ENCODE measurements around the gene TIGD6.

Gene TIGD6

GRCh38 chr5:149982505-149982904 is 17.9 kb downstream of the TIGD6 start:
- no peaks in the 10 kb centered on the region for H3K79me2 ChIP-seq (ENCODE audit: insufficient read depth, low read length)
- H3K27ac ChIP-seq (ENCODE audit: low read depth, low read length) = no peak overlapping the region
- no peaks in the 10 kb centered on the region for H3K9me2 ChIP-seq (replicated peaks; ENCODE audit: insufficient read depth, low read length)
- no peak overlapping the region for H3K9ac ChIP-seq (ENCODE audit: low read length)
- H3K36me3 ChIP-seq (ENCODE audit: low read length) = peaks cover 10% of the 10 kb centered on the region
- TF ChIP-seq EZH2phosphoT487 (conservative IDR thresholded peaks at IDR 0.05; ENCODE audit: low read length) (no peak), CTCF (IDR thresholded peaks at IDR 0.05; ENCODE audit: insufficient read depth, low read length, poor library complexity, severe bottlenecking) (no peak)
- no peak overlapping the region for H3K4me2 ChIP-seq (ENCODE audit: low read depth, low read length, poor library complexity, severe bottlenecking)
- H3K27me3 ChIP-seq (ENCODE audit: low read length) = no peaks in the 10 kb centered on the region
- H3K4me3 ChIP-seq (ENCODE audit: insufficient read depth, low read length, poor library complexity, severe bottlenecking) = no peak overlapping the region
- no peaks in the 10 kb centered on the region for H3K9me3 ChIP-seq (ENCODE audit: insufficient read depth, low read length)
- H2AFZ ChIP-seq (ENCODE audit: low read depth, low read length, severe bottlenecking) = no peak overlapping the region
- no peaks in the 10 kb centered on the region for H4K20me1 ChIP-seq (ENCODE audit: low read depth, low read length)
- no peaks in the 10 kb centered on the region for H3F3A ChIP-seq (ENCODE audit: insufficient read depth)

GRCh38 chr5:149981206-149981605 is 19.2 kb downstream of the TIGD6 start:
- no peak overlapping the region for H3K4me3 ChIP-seq (ENCODE audit: insufficient read depth, low read length, poor library complexity, severe bottlenecking)
- H3K36me3 ChIP-seq (ENCODE audit: low read length) = peaks cover 10% of the 10 kb centered on the region
- H3K9me3 ChIP-seq (ENCODE audit: insufficient read depth, low read length) = no peaks in the 10 kb centered on the region
- no peak for TF ChIP-seq EZH2phosphoT487 (conservative IDR thresholded peaks at IDR 0.05; ENCODE audit: low read length)
- no peak for TF ChIP-seq CTCF (IDR thresholded peaks at IDR 0.05; ENCODE audit: insufficient read depth, low read length, poor library complexity, severe bottlenecking)
- no peak overlapping the region for H3K27ac ChIP-seq (ENCODE audit: low read depth, low read length)
- H3F3A ChIP-seq (ENCODE audit: insufficient read depth) = no peaks in the 10 kb centered on the region
- no peak overlapping the region for H3K9ac ChIP-seq (ENCODE audit: low read length)
- no peak overlapping the region for H3K4me2 ChIP-seq (ENCODE audit: low read depth, low read length, poor library complexity, severe bottlenecking)
- H4K20me1 ChIP-seq (ENCODE audit: low read depth, low read length) = no peaks in the 10 kb centered on the region
- H2AFZ ChIP-seq (ENCODE audit: low read depth, low read length, severe bottlenecking) = no peak overlapping the region
- H3K27me3 ChIP-seq (ENCODE audit: low read length) = no peaks in the 10 kb centered on the region
- no peaks in the 10 kb centered on the region for H3K9me2 ChIP-seq (replicated peaks; ENCODE audit: insufficient read depth, low read length)
- H3K79me2 ChIP-seq (ENCODE audit: insufficient read depth, low read length) = no peaks in the 10 kb centered on the region

- no peaks in the 10 kb centered on the region for H3K27me3 ChIP-seq (ENCODE audit: low read length)
- no peak overlapping the region for H3K4me3 ChIP-seq (ENCODE audit: insufficient read depth, low read length, poor library complexity, severe bottlenecking)
- TF ChIP-seq CTCF (IDR thresholded peaks at IDR 0.05; ENCODE audit: insufficient read depth, low read length, poor library complexity, severe bottlenecking) (no peak), EZH2phosphoT487 (conservative IDR thresholded peaks at IDR 0.05; ENCODE audit: low read length) (no peak)
- H4K20me1 ChIP-seq (ENCODE audit: low read depth, low read length) = no peaks in the 10 kb centered on the region
- H2AFZ ChIP-seq (ENCODE audit: low read depth, low read length, severe bottlenecking) = no peak overlapping the region
- H3F3A ChIP-seq (ENCODE audit: insufficient read depth) = no peaks in the 10 kb centered on the region
- no peaks in the 10 kb centered on the region for H3K9me2 ChIP-seq (replicated peaks; ENCODE audit: insufficient read depth, low read length)
- no peak overlapping the region for H3K27ac ChIP-seq (ENCODE audit: low read depth, low read length)
- H3K9me3 ChIP-seq (ENCODE audit: insufficient read depth, low read length) = no peaks in the 10 kb centered on the region
- H3K9ac ChIP-seq (ENCODE audit: low read length) = no peak overlapping the region
- no peak overlapping the region for H3K4me2 ChIP-seq (ENCODE audit: low read depth, low read length, poor library complexity, severe bottlenecking)
- peaks cover 10% of the 10 kb centered on the region for H3K36me3 ChIP-seq (ENCODE audit: low read length)
- H3K79me2 ChIP-seq (ENCODE audit: insufficient read depth, low read length) = no peaks in the 10 kb centered on the region
Observed at GRCh38 chr5:149979896-149980295, 20.6 kb downstream of the TIGD6 start.
